H1 (cell line): ENCODE data around the gene MARVELD2. TPM values are rescaled to one million over a fixed set of nuclear protein-coding genes. Genes with fewer than 3 reads are reported as not detected.

Experiments
- CTCF ChIA-PET: fragments of 300-600 bp; sonication (Branson Sonifier 250); formaldehyde crosslinking; loops from one replicate; lab custom pipeline; 2021; ENCODE audit not compliant: partially characterized antibody; lab: Charles Lee
- POLR2A ChIA-PET: fragments of 300-600 bp; sonication (Branson Sonifier 250); formaldehyde crosslinking; loops from one replicate; lab custom pipeline; 2021; ENCODE audit warnings: inconsistent platforms; ENCODE audit not compliant: partially characterized antibody; lab: Charles Lee
- DNase-seq, 2 experiments: peaks; one replicate each; pipeline versions ENCODE4 v3.0.0 to v3.0.0-alpha.2; 2010 to 2022; ENCODE audit warnings: low spot score in 2 of 2, low read depth in 1 of 2, mixed read lengths in 1 of 2
- FAIRE-seq: peaks from 2 replicates; lab custom pipeline; 2011; peaks lifted over from hg19 to GRCh38; lab: Jason Lieb, UNC
- H2AFZ ChIP-seq: 2 replicates; pipeline ENCODE4 v1.8.1; 2012; ENCODE audit warnings: low read length, inconsistent platforms
- H2AK5ac ChIP-seq: 2 replicates; pipeline ENCODE4 v1.6.1; 2013; ENCODE audit warnings: low read depth, low read length
- H2BK120ac ChIP-seq: replicated peaks from 2 replicates; pipeline ENCODE3; 2013; ENCODE audit warnings: low read depth, low read length, inconsistent platforms
- H2BK12ac ChIP-seq: 2 replicates; pipeline ENCODE4 v1.6.1; 2013; ENCODE audit warnings: low read depth, low read length
- H2BK15ac ChIP-seq: 2 replicates; pipeline ENCODE4 v1.6.1; 2013; ENCODE audit warnings: low read length
- H2BK20ac ChIP-seq: 2 replicates; pipeline ENCODE4 v1.6.1; 2013; ENCODE audit warnings: low read length
- H2BK5ac ChIP-seq: 2 replicates; pipeline ENCODE4 v1.6.1; 2013; ENCODE audit warnings: low read depth, low read length
- H3K14ac ChIP-seq: 2 replicates; pipeline ENCODE4 v1.6.1; 2013; ENCODE audit warnings: inconsistent platforms; ENCODE audit not compliant: insufficient read length
- H3K18ac ChIP-seq: 2 replicates; pipeline ENCODE4 v1.6.1; 2013; ENCODE audit warnings: low read length; ENCODE audit errors: extremely low read depth
- H3K23ac ChIP-seq: 2 replicates; pipeline ENCODE4 v1.6.1; 2013; ENCODE audit warnings: inconsistent platforms; ENCODE audit not compliant: insufficient read length
- H3K23me2 ChIP-seq: 2 replicates; pipeline ENCODE4 v1.6.1; 2013; ENCODE audit warnings: low read depth, low read length
- H3K27ac ChIP-seq: 2 replicates; pipeline ENCODE4 v1.6.1; 2011; ENCODE audit warnings: low read depth, low read length, inconsistent platforms
- H3K27me3 ChIP-seq, 4 experiments: replicated peaks in 1 of 4; 1 replicate in 1 of 4; 2 replicates in 3 of 4; pipeline versions ENCODE4 v1.6.1 to v1.8.1; 2011 to 2013; ENCODE audit warnings: low read length in 3 of 4, mild to moderate bottlenecking in 3 of 4, inconsistent platforms in 2 of 4, mixed read lengths in 2 of 4, moderate library complexity in 1 of 4; ENCODE audit not compliant: control insufficient read depth in 3 of 4, insufficient read depth in 3 of 4; ENCODE audit errors: extremely low read depth in 1 of 4
- H3K36me3 ChIP-seq, 4 experiments: 2 replicates each; pipeline versions ENCODE4 v1.6.1 to v1.8.1; 2011 to 2013; ENCODE audit warnings: mild to moderate bottlenecking in 4 of 4, low read length in 3 of 4, moderate library complexity in 2 of 4, control low read depth in 1 of 4, inconsistent platforms in 1 of 4; ENCODE audit not compliant: insufficient read depth in 4 of 4, control insufficient read depth in 2 of 4
- H3K4ac ChIP-seq: replicated peaks from 2 replicates; pipeline ENCODE3; 2013; ENCODE audit warnings: low read length, low read depth, mixed read lengths, inconsistent platforms; ENCODE audit not compliant: insufficient read length
- H3K4me1 ChIP-seq, 4 experiments: replicated peaks in 1 of 4; 1 replicate in 1 of 4; 2 replicates in 3 of 4; pipeline versions ENCODE4 v1.6.1 to v1.8.1; 2011 to 2013; ENCODE audit warnings: low read length in 3 of 4, inconsistent platforms in 2 of 4, mixed read lengths in 1 of 4; ENCODE audit not compliant: insufficient read depth in 4 of 4, control insufficient read depth in 3 of 4
- H3K4me2 ChIP-seq, 2 experiments: 2 replicates each; pipeline versions ENCODE4 v1.6.1 to v1.8.1; 2011 to 2013; ENCODE audit warnings: low read depth in 2 of 2, low read length in 2 of 2, control low read depth in 1 of 2, inconsistent platforms in 1 of 2, mild to moderate bottlenecking in 1 of 2; ENCODE audit not compliant: insufficient read depth in 1 of 2
- H3K4me3 ChIP-seq, 4 experiments: fragments of 200-600, 300-600 bp in 1 of 4; sonication (generic), shearing (Covaris generic), sonication (Bioruptor Twin) in 1 of 4; 2 replicates each; pipeline versions ENCODE4 v1.5.1 to v1.8.1; 2011 to 2016; ENCODE audit warnings: low read length in 4 of 4, low read depth in 3 of 4, control low read depth in 2 of 4, inconsistent platforms in 2 of 4, mild to moderate bottlenecking in 2 of 4, mixed read lengths in 1 of 4, moderate library complexity in 1 of 4; ENCODE audit not compliant: insufficient read depth in 2 of 4; ENCODE audit errors: extremely low read depth in 1 of 4
- H3K56ac ChIP-seq: replicated peaks from 2 replicates; pipeline ENCODE3; 2013; ENCODE audit warnings: low read depth, mild to moderate bottlenecking, mixed read lengths, low read length, inconsistent platforms; ENCODE audit not compliant: insufficient read length
- H3K79me1 ChIP-seq: 2 replicates; pipeline ENCODE4 v1.6.1; 2013; ENCODE audit warnings: low read depth, low read length, control low read depth
- H3K79me2 ChIP-seq, 2 experiments: 2 replicates each; pipeline versions ENCODE4 v1.6.1 to v1.8.1; 2012 to 2013; ENCODE audit warnings: low read length in 2 of 2, mild to moderate bottlenecking in 2 of 2, inconsistent platforms in 1 of 2; ENCODE audit not compliant: insufficient read depth in 2 of 2, control insufficient read depth in 1 of 2
- H3K9ac ChIP-seq, 4 experiments: replicated peaks in 1 of 4; 1 replicate in 1 of 4; 2 replicates in 3 of 4; pipeline versions ENCODE4 v1.6.1 to v1.8.1; 2011 to 2013; ENCODE audit warnings: low read depth in 3 of 4, low read length in 3 of 4, control low read depth in 2 of 4, mild to moderate bottlenecking in 2 of 4, moderate library complexity in 2 of 4, inconsistent platforms in 1 of 4; ENCODE audit errors: extremely low read depth in 1 of 4
- H3K9me3 ChIP-seq, 2 experiments: 2 replicates each; pipeline versions ENCODE4 v1.6.1 to v1.8.1; 2012 to 2013; ENCODE audit warnings: mild to moderate bottlenecking in 2 of 2, moderate library complexity in 2 of 2, control low read depth in 1 of 2, inconsistent platforms in 1 of 2, low read depth in 1 of 2, low read length in 1 of 2, mixed read lengths in 1 of 2; ENCODE audit not compliant: insufficient read depth in 2 of 2
- H4K20me1 ChIP-seq, 2 experiments: replicated peaks in 1 of 2; 2 replicates each; pipeline versions ENCODE3 to v1.8.1; 2011 to 2013; ENCODE audit warnings: inconsistent platforms in 2 of 2, low read length in 2 of 2, mild to moderate bottlenecking in 1 of 2; ENCODE audit not compliant: insufficient read depth in 2 of 2, control insufficient read depth in 1 of 2
- H4K5ac ChIP-seq: 2 replicates; pipeline ENCODE4 v1.6.1; 2013; ENCODE audit warnings: low read length, low read depth, mixed read lengths, inconsistent platforms; ENCODE audit not compliant: insufficient read length
- H4K8ac ChIP-seq: 2 replicates; pipeline ENCODE4 v1.8.0; 2013; ENCODE audit warnings: mild to moderate bottlenecking, moderate library complexity, low read length, inconsistent platforms; ENCODE audit not compliant: insufficient read depth; ENCODE audit errors: extremely low read depth
- H4K91ac ChIP-seq: replicated peaks from 2 replicates; pipeline ENCODE3; 2013; ENCODE audit warnings: low read length, mixed read lengths, inconsistent platforms; ENCODE audit not compliant: insufficient read length
- ASH2L ChIP-seq: fragments of 200-600, 300-600 bp; sonication (generic); IDR thresholded peaks from one replicate; pipeline ENCODE4 v1.7.1; 2017; ENCODE audit warnings: low read length
- BCL11A ChIP-seq, 2 experiments: IDR thresholded peaks; one replicate each; pipeline ENCODE4 v1.6.1; 2011; ENCODE audit warnings: low read depth in 2 of 2, low read length in 2 of 2, mild to moderate bottlenecking in 2 of 2
- CTBP2 ChIP-seq: IDR thresholded peaks from 2 replicates; pipeline ENCODE4 v1.7.0; 2011; ENCODE audit warnings: borderline replicate concordance, mild to moderate bottlenecking, moderate library complexity, mixed read lengths, low read length; ENCODE audit not compliant: insufficient read depth, insufficient read length
- FOSL1 ChIP-seq: IDR thresholded peaks from 2 replicates; pipeline ENCODE4 v1.6.1; 2011; ENCODE audit warnings: mild to moderate bottlenecking, low read depth, low read length, moderate library complexity; ENCODE audit not compliant: insufficient read depth
- KDM5A ChIP-seq: fragments of 200-600 bp; IDR thresholded peaks from 2 replicates; pipeline ENCODE4 v1.7.1; 2012; ENCODE audit warnings: mild to moderate bottlenecking, low read length, inconsistent platforms, mixed read lengths
- POU5F1 ChIP-seq: IDR thresholded peaks from 2 replicates; pipeline ENCODE4 v1.6.1; 2011; ENCODE audit warnings: low read depth, mild to moderate bottlenecking, low read length, moderate library complexity
- RBBP5 ChIP-seq: IDR thresholded peaks from 2 replicates; pipeline ENCODE4 v1.7.1; 2012; ENCODE audit warnings: low read depth, mild to moderate bottlenecking, inconsistent platforms, low read length, moderate library complexity, borderline replicate concordance
- SIN3A ChIP-seq, 2 experiments: IDR thresholded peaks in 1 of 2; conservative IDR thresholded peaks in 1 of 2; 2 replicates each; pipeline ENCODE4 v1.6.1; 2011 to 2012; ENCODE audit warnings: low read length in 2 of 2, improper control_type of control experiment in 1 of 2, low read depth in 1 of 2, mild to moderate bottlenecking in 1 of 2
- SRF ChIP-seq: IDR thresholded peaks from 2 replicates; pipeline ENCODE4 v1.6.1; 2011; ENCODE audit warnings: mild to moderate bottlenecking, low read depth, low read length, moderate library complexity
- SUZ12 ChIP-seq: fragments of 200-600 bp; sonication (generic); IDR thresholded peaks from 2 replicates; pipeline ENCODE4 v1.6.1; 2012; ENCODE audit warnings: mild to moderate bottlenecking, inconsistent platforms, low read length, moderate library complexity, mixed read lengths
- TAF7 ChIP-seq: optimal IDR thresholded peaks from 2 replicates; pipeline ENCODE3; 2011; ENCODE audit warnings: low read depth, mild to moderate bottlenecking, inconsistent platforms, low read length, moderate library complexity, borderline replicate concordance
- TEAD4 ChIP-seq: IDR thresholded peaks from 2 replicates; pipeline ENCODE4 v1.6.1; 2012; ENCODE audit warnings: low read depth, low read length, inconsistent platforms, mixed read lengths
- YY1 ChIP-seq: IDR thresholded peaks from 2 replicates; pipeline ENCODE4 v1.6.1; 2011; ENCODE audit warnings: low read depth, mild to moderate bottlenecking, low read length
- WGBS, 2 experiments: shearing (Covaris generic) in 1 of 2; methylation state at CpG; one replicate each; pipeline versions ENCODE4 v1.1.6 to v1.1.7; 2013 to 2015; ENCODE audit warnings: low lambda C conversion rate in 2 of 2, mixed read lengths in 2 of 2, inconsistent platforms in 1 of 2, low coverage in 1 of 2, missing lambda C conversion rate in 1 of 2; ENCODE audit not compliant: insufficient replicate concordance in 2 of 2, insufficient coverage in 1 of 2, insufficient read length in 1 of 2; ENCODE audit errors: extremely low coverage in 1 of 2, missing lambda C conversion rate in 1 of 2; 5-methylcytosine and 5-hydroxymethylcytosine counted together
- polyA plus RNA-seq, 7 experiments: library from polyadenylated mRNA; depleted of rRNA in 3 of 7; stranded (reverse) in 5 of 7; unstranded in 2 of 7; fragments of >200 nt in 5 of 7; fragments of 200-250 nt in 2 of 7; gene quantifications; 1 replicate in 5 of 7; 2 replicates in 1 of 7; 4 replicates in 1 of 7; pipeline versions ENCODE4 v1.2.1 to v1.2.3, GENCODE V29; 2011 to 2013; ENCODE audit warnings: missing spikeins in 2 of 7, mixed read lengths in 2 of 7
- total RNA-seq: library from RNA; stranded (reverse); fragmentation: NEBNext Ultra II Directional; extraction: Animal tissue kit (Norgen Biotek cat#: 25700); gene quantifications from 2 replicates; pipeline ENCODE4 v1.2.1, GENCODE V29; 2021

MARVELD2 gene
- total and polyA plus RNA-seq, 2 of the 8 experiments (the other 6 are each of a cell fraction or from before 2014, with no cell fraction given): 18.7 to 31.0 TPM

DNA sequence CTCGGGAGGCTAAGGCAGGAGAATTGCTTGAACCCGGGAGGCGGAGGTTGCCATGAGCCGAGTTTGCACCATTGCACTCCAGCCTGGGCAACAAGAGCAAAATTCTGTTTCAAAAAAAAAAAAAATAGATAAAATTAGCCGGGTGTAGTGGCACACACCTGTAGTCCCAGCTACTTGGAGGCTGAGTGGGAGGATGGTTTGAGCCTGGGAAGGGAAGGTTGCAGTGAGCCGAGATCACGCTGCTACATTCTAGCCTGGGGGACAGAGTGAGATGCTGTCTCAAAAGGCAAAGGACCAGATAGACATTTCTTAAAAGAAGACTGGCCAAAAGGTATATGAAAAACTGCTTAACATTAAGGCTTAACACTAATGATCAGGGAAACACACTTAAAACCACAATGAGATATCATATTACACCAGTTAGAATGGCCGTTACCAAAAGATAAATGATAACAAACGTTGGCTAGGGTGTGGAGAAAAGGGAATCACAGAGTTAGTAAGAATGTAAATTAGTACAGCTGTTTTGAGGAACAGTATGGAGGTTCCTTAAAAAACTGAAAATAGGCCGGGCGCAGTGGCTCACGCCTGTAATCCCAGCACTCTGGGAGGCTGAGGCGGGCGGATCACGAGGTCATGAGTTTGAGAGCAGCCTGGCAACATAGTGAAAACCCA lies 10.1 kb upstream of the MARVELD2 start:
- no peak overlapping the region for H3K27ac ChIP-seq
- no peak overlapping the region for H2AK5ac ChIP-seq
- H3K36me3 ChIP-seq: peaks cover 0 to 18% (median 2%) of the 10 kb centered on the region in 4 experiments; a peak in 4 of 8 replicates
- H3K23me2 ChIP-seq: no peaks in the 10 kb centered on the region
- no peak overlapping the region for H4K8ac ChIP-seq
- no peaks in the 10 kb centered on the region for H3K27me3 ChIP-seq
- no peaks in the 10 kb centered on the region for H3K4me1 ChIP-seq
- H3K4me2 ChIP-seq: no peak overlapping the region
- no peak overlapping the region for H2BK120ac ChIP-seq
- H3K14ac ChIP-seq: no peak overlapping the region
- ChIA-PET POLR2A (interaction anchor here (0.6 to 0.8 kb wide), 2 partner anchors 67 to 331 kb away, joined by 3 read pairs; no protein-coding TSS in a partner anchor), CTCF (interaction anchor here (0.5 to 1.4 kb wide), 2 partner anchors 9 to 22 kb away, joined by 4 read pairs; no protein-coding TSS in a partner anchor)
- H2BK12ac ChIP-seq: no peak overlapping the region
- H4K5ac ChIP-seq: no peak overlapping the region
- no peaks in the 10 kb centered on the region for H4K20me1 ChIP-seq
- no peak overlapping the region for H3K56ac ChIP-seq
- H4K91ac ChIP-seq: no peak overlapping the region
- WGBS, 2 experiments: 90% methylated on average over 15 of the region's 15 CpGs; no CpG with 5 or more reads in 1 of the 2 experiments
- DNase-seq: no peak
- FAIRE-seq: no peak
- no peaks in the 10 kb centered on the region for H3K79me2 ChIP-seq
- H2AFZ ChIP-seq: no peak overlapping the region
- H2BK5ac ChIP-seq: no peak overlapping the region
- no peaks in the 10 kb centered on the region for H3K9me3 ChIP-seq
- H3K4me3 ChIP-seq: no peak overlapping the region
- H2BK15ac ChIP-seq: no peak overlapping the region
- H3K9ac ChIP-seq: no peak overlapping the region
- no peak overlapping the region for H3K18ac ChIP-seq
- no peaks in the 10 kb centered on the region for H3K79me1 ChIP-seq
- no peak overlapping the region for H2BK20ac ChIP-seq
- no peak overlapping the region for H3K4ac ChIP-seq
- no peak overlapping the region for H3K23ac ChIP-seq
- TF ChIP-seq FOSL1: no peak
- no peak for TF ChIP-seq TAF7
- TF ChIP-seq YY1: no peak
- TF ChIP-seq SIN3A (conservative IDR thresholded peaks at IDR 0.05 in 1 of 2, IDR thresholded peaks at IDR 0.05 in 1 of 2; ENCODE audit: low read depth in 1 of 2, low read length in 2 of 2): no peak
- no peak for TF ChIP-seq SRF
- no peak for TF ChIP-seq POU5F1
- no peak for TF ChIP-seq KDM5A
- no peak for TF ChIP-seq CTBP2
- no peak for TF ChIP-seq RBBP5
- no peak for TF ChIP-seq BCL11A (IDR thresholded peaks at IDR 0.05; ENCODE audit: low read depth in 2 of 2, low read length in 2 of 2)
- TF ChIP-seq SUZ12: no peak
- TF ChIP-seq ASH2L: no peak
- no peak for TF ChIP-seq TEAD4
